HG03520 (cell line): Measurements from ENCODE around the gene USP5.
"Not testable (repeated sequence)": the region's sequence is repeated elsewhere in the genome, so short reads cannot be mapped to it uniquely, and the experiment has no call there.

Experiments used
- ATAC-seq: cut with Tn5 transposase; IDR thresholded peaks from one replicate; pipeline ENCODE4 v1.9.1; 2021; ENCODE audit warnings: mild to moderate bottlenecking, moderate library complexity; ENCODE audit not compliant: unreplicated experiment

The USP5 gene

GRCh38 chr12:6883683-6884082 is 31.7 kb downstream of the USP5 start:
- no peak for ATAC-seq

- ATAC-seq: no peak
Measured at GRCh38 chr12:6884539-6884938, 32.6 kb downstream of the USP5 start.

GRCh38 chr12:6886206-6886999 is 34.5 kb downstream of the USP5 start:
- ATAC-seq: not testable (repeated sequence)

- no peak for ATAC-seq
Measured at GRCh38 chr12:6887460-6887859, 35.5 kb downstream of the USP5 start.

GRCh38 chr12:6888360-6888759 is 36.4 kb downstream of the USP5 start:
- no peak for ATAC-seq

GRCh38 chr12:6888794-6889193 is 36.8 kb downstream of the USP5 start:
- ATAC-seq: not testable (repeated sequence)

GRCh38 chr12:6889775-6890573 is 38.0 kb downstream of the USP5 start:
- not testable (repeated sequence) for ATAC-seq

GRCh38 chr12:6890789-6891645 is 39.1 kb downstream of the USP5 start:
- ATAC-seq: peak; percentile 91

- ATAC-seq: no peak
Measured at GRCh38 chr12:6891646-6892001, 39.7 kb downstream of the USP5 start.

- not testable (repeated sequence) for ATAC-seq
Measured at GRCh38 chr12:6892683-6893082, 40.7 kb downstream of the USP5 start.

GRCh38 chr12:6894321-6894720 is 42.4 kb downstream of the USP5 start:
- ATAC-seq: no peak

GRCh38 chr12:6896846-6897435 is 45.0 kb downstream of the USP5 start:
- no peak for ATAC-seq

- no peak for ATAC-seq
Measured at GRCh38 chr12:6899427-6899826, 47.5 kb downstream of the USP5 start.

GRCh38 chr12:6899837-6900519 is 48.0 kb downstream of the USP5 start:
- no peak for ATAC-seq

GRCh38 chr12:6902448-6902847 is 50.5 kb downstream of the USP5 start:
- no peak for ATAC-seq

GRCh38 chr12:6903722-6904121 is 51.8 kb downstream of the USP5 start:
- ATAC-seq: no peak

- peak; percentile 90 for ATAC-seq
Measured at GRCh38 chr12:6904280-6905276, 52.6 kb downstream of the USP5 start, which contains the start of gene LRRC23. Gene LRRC23 (plus strand): TSS chr12:6904822. CDS start chr12:6905634, 812 bp downstream.

GRCh38 chr12:6905414-6906040 is 53.6 kb downstream of the USP5 start:
- no peak for ATAC-seq
